Measurements from ENCODE around the gene PCDHGC3.

GRCh38 chr5:141507387-141508091 is 31.8 kb downstream of the PCDHGC3 start:
- TF ChIP-seq CTCF (conservative IDR thresholded peaks at IDR 0.05; ENCODE audit: low read depth in 2 of 2) (no peak), REST (IDR thresholded peaks at IDR 0.05; ENCODE audit: unreplicated experiment) (no peak), POLR2AphosphoS5 (IDR thresholded peaks at IDR 0.05; ENCODE audit: low read depth) (no peak), EZH2 (IDR thresholded peaks at IDR 0.05; ENCODE audit: low read depth, unreplicated experiment) (no peak), CREB1 (CRISPR knock-in tag; IDR thresholded peaks at IDR 0.05; ENCODE audit: low read depth) (no peak)
